ENCODE measurements around the gene TMEM184C. TPM values are rescaled to one million over a fixed set of nuclear protein-coding genes. Genes with fewer than 3 reads are reported as not detected.

TMEM184C gene
- total RNA-seq, 4 donors from 2014 or later, result 25.5 to 36.1 (median 28.5) TPM

GRCh38 chr4:147683717-147684700 is 66.8 kb downstream of the TMEM184C start, which contains the start of gene PRMT9:
PRMT9 (minus strand) TSS chr4:147684163; CDS start chr4:147683987, 176 bp downstream.
- peak; percentile 68 for DNase-seq (ENCODE audit: low spot score)
- TF ChIP-seq CTCF (IDR thresholded peaks at IDR 0.05), result no peak
- peak; percentile 100 for ATAC-seq (ENCODE audit: low FRiP score)

GRCh38 chr4:147689067-147689466 is 71.9 kb downstream of the TMEM184C start:
- DNase-seq (ENCODE audit: low spot score) (no peak), ATAC-seq (ENCODE audit: low FRiP score) (no peak)
- TF ChIP-seq CTCF (IDR thresholded peaks at IDR 0.05), result no peak

- ATAC-seq (ENCODE audit: low FRiP score), result no peak
Observed at GRCh38 chr4:147691820-147692219, 74.6 kb downstream of the TMEM184C start.

GRCh38 chr4:147693218-147693617 is 76.0 kb downstream of the TMEM184C start:
- DNase-seq (ENCODE audit: low spot score) (no peak), ATAC-seq (ENCODE audit: low FRiP score) (no peak)
- no peak for TF ChIP-seq CTCF (IDR thresholded peaks at IDR 0.05)

More at GRCh38 chr4:147691820-147692219, 74.6 kb downstream of the TMEM184C start:
- TF ChIP-seq CTCF (IDR thresholded peaks at IDR 0.05), result no peak
- DNase-seq (ENCODE audit: low spot score), result no peak

- no peak for DNase-seq (ENCODE audit: low spot score)
- ATAC-seq (ENCODE audit: low FRiP score), result no peak
- TF ChIP-seq CTCF (IDR thresholded peaks at IDR 0.05), result no peak
Observed at GRCh38 chr4:147696866-147697265, 79.7 kb downstream of the TMEM184C start.

- DNase-seq (ENCODE audit: low spot score) (no peak), ATAC-seq (ENCODE audit: low FRiP score) (no peak)
- TF ChIP-seq CTCF (IDR thresholded peaks at IDR 0.05), result no peak
Observed at GRCh38 chr4:147704846-147705245, 87.6 kb downstream of the TMEM184C start.
